Measurements from ENCODE around the gene TENT5A. TPM values are rescaled to one million over a fixed set of nuclear protein-coding genes. Genes with fewer than 3 reads are reported as not detected.
A peak's percentile ranks its signal among the peaks of the same experiment; 100 is the strongest.
"Not testable (repeated sequence)": the region's sequence is repeated elsewhere in the genome, so short reads cannot be mapped to it uniquely, and the experiment has no call there.

Gene TENT5A
- total RNA-seq, 1 donor: 40.0 TPM

GRCh38 chr6:81787313-81788068, 35.0 kb upstream of the TENT5A start:
- H3K4me3 ChIP-seq (ENCODE audit: low read depth, low read length): no peak overlapping the region
- TF ChIP-seq CTCF (IDR thresholded peaks at IDR 0.05; ENCODE audit: insufficient read depth, low read length): no peak
- peak; percentile 83 for DNase-seq (ENCODE audit: low read depth)

GRCh38 chr6:81786150-81786549, 33.7 kb upstream of the TENT5A start:
- DNase-seq (ENCODE audit: low read depth): no peak

GRCh38 chr6:81785377-81785776, 32.9 kb upstream of the TENT5A start:
- TF ChIP-seq CTCF (IDR thresholded peaks at IDR 0.05; ENCODE audit: insufficient read depth, low read length): no peak
- no peak for DNase-seq (ENCODE audit: low read depth)
- H3K4me3 ChIP-seq (ENCODE audit: low read depth, low read length): no peak overlapping the region

More at GRCh38 chr6:81786150-81786549, 33.7 kb upstream of the TENT5A start:
- no peak overlapping the region for H3K4me3 ChIP-seq (ENCODE audit: low read depth, low read length)
- TF ChIP-seq CTCF (IDR thresholded peaks at IDR 0.05; ENCODE audit: insufficient read depth, low read length): no peak

- no peak for DNase-seq (ENCODE audit: low read depth)
- H3K4me3 ChIP-seq (ENCODE audit: low read depth, low read length): no peak overlapping the region
- TF ChIP-seq CTCF (IDR thresholded peaks at IDR 0.05; ENCODE audit: insufficient read depth, low read length): no peak
Observed at GRCh38 chr6:81783893-81784292, 31.4 kb upstream of the TENT5A start.

GRCh38 chr6:81781624-81782023, 29.1 kb upstream of the TENT5A start:
- H3K4me3 ChIP-seq (ENCODE audit: low read depth, low read length): no peak overlapping the region
- TF ChIP-seq CTCF (IDR thresholded peaks at IDR 0.05; ENCODE audit: insufficient read depth, low read length): no peak
- no peak for DNase-seq (ENCODE audit: low read depth)

GRCh38 chr6:81777586-81778268, 25.2 kb upstream of the TENT5A start:
- no peak for TF ChIP-seq CTCF (IDR thresholded peaks at IDR 0.05; ENCODE audit: insufficient read depth, low read length)
- no peak overlapping the region for H3K4me3 ChIP-seq (ENCODE audit: low read depth, low read length)
- DNase-seq (ENCODE audit: low read depth): no peak

GRCh38 chr6:81776219-81776618, 23.7 kb upstream of the TENT5A start:
- not testable (repeated sequence) for H3K4me3 ChIP-seq (ENCODE audit: low read depth, low read length); DNase-seq (ENCODE audit: low read depth)
